Vagina (tissue), 2 donors: ENCODE results near the gene CADM1. TPM values are rescaled to one million over a fixed set of nuclear protein-coding genes. Genes with fewer than 3 reads are reported as not detected.

Source experiments
- DNase-seq, 2 donors: peaks; one replicate each; pipeline ENCODE4 v3.0.0-alpha.2; 2017; ENCODE audit errors: extremely low spot score in 2 of 2
- H3K27ac ChIP-seq: fragments of 200-600 bp; sonication (generic); one replicate; pipeline ENCODE4 v1.5.1; 2019
- H3K27me3 ChIP-seq: fragments of 200-600 bp; sonication (generic); one replicate; pipeline ENCODE4 v1.5.1; 2019
- H3K36me3 ChIP-seq, 2 donors: fragments of 200-600 bp; sonication (generic); one replicate each; pipeline ENCODE4 v1.5.1; 2017 to 2019
- H3K4me1 ChIP-seq: fragments of 200-600 bp; sonication (generic); one replicate; pipeline ENCODE4 v1.5.1; 2019
- H3K4me3 ChIP-seq, 2 donors: fragments of 200-600 bp; sonication (generic); 1 replicate in 1 of 2; 2 replicates in 1 of 2; pipeline ENCODE4 v1.5.1; 2016 to 2019
- H3K9me3 ChIP-seq: fragments of 200-600 bp; sonication (generic); one replicate; pipeline ENCODE4 v1.5.1; 2019
- CTCF ChIP-seq, 3 experiments: fragments of 450-650 bp in 2 of 3; fragments of 200-600 bp in 1 of 3; sonication (generic) in 1 of 3; IDR thresholded peaks; one replicate each; pipeline ENCODE4 v1.5.1; 2017 to 2019; ENCODE audit warnings: antibody characterized with exemption in 3 of 3, mild to moderate bottlenecking in 2 of 3, moderate library complexity in 2 of 3
- POLR2A ChIP-seq, 2 donors: fragments of 450-650 bp; IDR thresholded peaks; one replicate each; pipeline ENCODE4 v1.6.1; 2017; ENCODE audit warnings: antibody characterized with exemption in 2 of 2, mild to moderate bottlenecking in 2 of 2, moderate library complexity in 2 of 2
- POLR2AphosphoS5 ChIP-seq, 2 donors: sonication (generic); formaldehyde crosslinking; IDR thresholded peaks; one replicate each; pipeline ENCODE4 v1.9.0; 2017; ENCODE audit warnings: antibody characterized with exemption in 2 of 2, mild to moderate bottlenecking in 2 of 2, low read depth in 1 of 2; ENCODE audit not compliant: insufficient read depth in 1 of 2
- intact Hi-C: fragments of 100-400 bp; cut with DNase I; formaldehyde crosslinking; loops from one replicate; pipeline ENCODE4 v1.15.1; 2023
- total RNA-seq: library from RNA; depleted of rRNA; stranded (reverse); fragments of >200 nt; gene quantifications from one replicate; pipeline ENCODE4 v1.2.3, GENCODE V29; 2016

CADM1 gene
- total RNA-seq, 1 donor from 2014 or later = 37.1 TPM

- H3K36me3 ChIP-seq = no peaks in the 10 kb centered on the region
- no peak overlapping the region for H3K27ac ChIP-seq
- no peaks in the 10 kb centered on the region for H3K4me1 ChIP-seq
- DNase-seq = no peak
- no peak for TF ChIP-seq POLR2AphosphoS5 (IDR thresholded peaks at IDR 0.05; ENCODE audit: insufficient read depth in 1 of 2, low read depth in 1 of 2)
- TF ChIP-seq POLR2A (IDR thresholded peaks at IDR 0.05) = no peak
- TF ChIP-seq CTCF (IDR thresholded peaks at IDR 0.05) = no peak
- no peaks in the 10 kb centered on the region for H3K9me3 ChIP-seq
- no peak overlapping the region for H3K4me3 ChIP-seq
- intact Hi-C loops = no loop called here
- no peaks in the 10 kb centered on the region for H3K27me3 ChIP-seq
Observed at GRCh38 chr11:115287266-115287665, 216.9 kb downstream of the CADM1 start.

GRCh38 chr11:115286614-115287013 is 217.6 kb downstream of the CADM1 start:
- no peak overlapping the region for H3K4me3 ChIP-seq
- H3K4me1 ChIP-seq = no peaks in the 10 kb centered on the region
- no peaks in the 10 kb centered on the region for H3K36me3 ChIP-seq
- H3K27ac ChIP-seq = no peak overlapping the region
- TF ChIP-seq CTCF (IDR thresholded peaks at IDR 0.05) (no peak), POLR2AphosphoS5 (IDR thresholded peaks at IDR 0.05; ENCODE audit: insufficient read depth in 1 of 2, low read depth in 1 of 2) (no peak), POLR2A (IDR thresholded peaks at IDR 0.05) (no peak)
- no peaks in the 10 kb centered on the region for H3K9me3 ChIP-seq
- intact Hi-C loops = no loop called here
- no peak for DNase-seq
- H3K27me3 ChIP-seq = no peaks in the 10 kb centered on the region

GRCh38 chr11:115284773-115285172 is 219.4 kb downstream of the CADM1 start:
- intact Hi-C loops = no loop called here
- no peak overlapping the region for H3K27ac ChIP-seq
- TF ChIP-seq CTCF (IDR thresholded peaks at IDR 0.05) (no peak), POLR2AphosphoS5 (IDR thresholded peaks at IDR 0.05; ENCODE audit: insufficient read depth in 1 of 2, low read depth in 1 of 2) (no peak), POLR2A (IDR thresholded peaks at IDR 0.05) (no peak)
- no peaks in the 10 kb centered on the region for H3K4me1 ChIP-seq
- no peaks in the 10 kb centered on the region for H3K27me3 ChIP-seq
- no peak for DNase-seq
- no peaks in the 10 kb centered on the region for H3K9me3 ChIP-seq
- no peak overlapping the region for H3K4me3 ChIP-seq
- no peaks in the 10 kb centered on the region for H3K36me3 ChIP-seq

- Histone ChIP-seq H3K4me3 (no peak overlapping the region), H3K27ac (no peak overlapping the region), H3K9me3 (no peaks in the 10 kb centered on the region), H3K27me3 (no peaks in the 10 kb centered on the region), H3K4me1 (no peaks in the 10 kb centered on the region), H3K36me3 (no peaks in the 10 kb centered on the region)
- intact Hi-C loops = no loop called here
- TF ChIP-seq CTCF (IDR thresholded peaks at IDR 0.05) (no peak), POLR2A (IDR thresholded peaks at IDR 0.05) (no peak), POLR2AphosphoS5 (IDR thresholded peaks at IDR 0.05; ENCODE audit: insufficient read depth in 1 of 2, low read depth in 1 of 2) (no peak)
- DNase-seq = no peak
Observed at GRCh38 chr11:115282923-115283322, 221.3 kb downstream of the CADM1 start.

GRCh38 chr11:115280775-115281174 is 223.4 kb downstream of the CADM1 start:
- Histone ChIP-seq H3K27ac (no peak overlapping the region), H3K9me3 (no peaks in the 10 kb centered on the region), H3K4me1 (no peaks in the 10 kb centered on the region), H3K4me3 (no peak overlapping the region), H3K27me3 (no peaks in the 10 kb centered on the region), H3K36me3 (no peaks in the 10 kb centered on the region)
- TF ChIP-seq CTCF (IDR thresholded peaks at IDR 0.05) (no peak), POLR2A (IDR thresholded peaks at IDR 0.05) (no peak), POLR2AphosphoS5 (IDR thresholded peaks at IDR 0.05; ENCODE audit: insufficient read depth in 1 of 2, low read depth in 1 of 2) (no peak)
- DNase-seq = no peak
- intact Hi-C loops = no loop called here
